ENCODE results near the gene CENPVL3.
"Not testable (repeated sequence)": the region's sequence is repeated elsewhere in the genome, so short reads cannot be mapped to it uniquely, and the experiment has no call there.

Gene CENPVL3

DNA sequence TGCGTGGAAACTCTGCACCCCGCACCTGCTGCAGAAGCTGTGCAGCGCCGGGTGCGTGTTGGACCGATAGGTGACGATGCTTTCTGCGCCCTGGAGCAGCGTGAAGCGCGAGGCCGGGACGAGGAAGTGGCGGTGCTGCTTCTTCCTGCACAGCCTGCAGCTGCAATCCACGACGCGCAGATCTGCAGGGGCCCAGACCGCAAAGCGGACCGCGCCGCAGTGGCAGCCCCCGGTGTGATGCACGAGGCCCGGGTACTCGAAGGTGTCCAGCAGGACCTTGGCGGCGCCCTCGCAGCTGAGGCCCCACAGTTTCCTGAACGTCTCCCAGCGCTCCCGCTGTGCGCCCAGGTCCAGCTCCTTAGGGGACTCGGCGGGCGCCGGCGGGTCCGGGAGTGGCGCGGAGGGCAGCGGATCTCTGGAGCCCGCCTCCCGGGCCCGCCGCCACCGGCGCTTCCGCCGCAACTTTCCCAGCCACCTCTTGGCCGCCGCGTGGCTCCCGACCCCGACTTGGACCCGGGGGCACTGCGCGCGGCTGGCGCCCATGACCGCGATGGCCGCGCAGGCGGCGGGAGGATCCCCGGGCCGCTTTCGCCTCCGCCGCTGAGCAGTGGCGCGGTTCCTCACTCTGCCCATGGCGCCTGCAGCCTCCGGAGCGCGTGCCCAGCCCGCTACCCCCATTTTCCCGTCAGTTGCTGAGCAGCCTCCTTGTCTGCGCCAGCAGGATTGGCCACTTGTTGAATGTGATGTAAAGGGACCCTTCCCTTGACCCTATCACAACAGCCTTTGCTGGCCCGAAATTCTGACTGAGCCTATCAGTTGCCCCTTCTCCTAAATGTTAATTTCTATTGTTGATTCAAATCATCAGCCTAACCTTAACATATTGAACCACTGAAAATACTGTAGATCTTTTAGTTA lies at the start of gene CENPVL3:
CENPVL3 (minus strand) TSS at position 672 of the 915 bp plus-strand sequence; CDS start at position 633, 39 bp downstream.
- DNase-seq (ENCODE audit: low read depth in 2 of 2): not testable (repeated sequence)

DNA sequence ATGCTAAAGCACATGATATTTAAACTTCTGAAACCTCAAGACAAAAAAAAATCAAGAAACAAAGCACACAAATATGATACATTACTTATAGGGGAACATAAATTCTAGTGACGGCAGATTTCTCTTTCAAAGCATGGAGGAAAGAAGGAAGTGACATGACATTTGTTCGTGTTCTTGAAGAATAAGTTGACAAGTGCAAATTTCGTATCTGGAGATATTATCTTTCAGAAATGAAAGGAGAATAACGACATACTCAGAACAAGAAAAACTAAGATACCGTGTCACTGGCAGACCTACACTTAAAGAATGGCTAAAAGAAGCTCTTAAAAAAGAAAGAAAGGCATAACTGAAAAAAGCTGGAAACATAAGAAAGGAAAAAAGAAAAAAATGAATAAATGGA lies 47.3 kb upstream of the CENPVL3 start:
- DNase-seq (ENCODE audit: low read depth in 2 of 2): no peak

DNA sequence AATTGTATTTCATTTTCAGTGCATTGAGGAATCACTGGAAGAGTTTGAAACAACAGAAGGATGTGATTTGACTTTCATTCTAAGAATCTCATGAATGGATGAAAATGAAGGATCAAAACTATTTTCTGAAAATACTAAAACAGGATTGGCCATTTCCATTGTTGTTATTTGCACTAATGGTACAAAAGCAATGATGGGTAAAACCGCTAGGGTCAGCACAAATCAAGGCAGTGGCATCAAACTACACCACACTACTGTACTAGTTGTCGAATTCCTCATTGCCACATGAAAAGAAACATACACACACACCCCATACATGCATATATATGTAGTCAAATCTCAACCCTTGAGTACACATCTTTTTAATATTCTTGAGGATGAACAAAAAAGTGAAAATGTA lies 24.7 kb upstream of the CENPVL3 start:
- no peak for DNase-seq (ENCODE audit: low read depth in 2 of 2)

DNA sequence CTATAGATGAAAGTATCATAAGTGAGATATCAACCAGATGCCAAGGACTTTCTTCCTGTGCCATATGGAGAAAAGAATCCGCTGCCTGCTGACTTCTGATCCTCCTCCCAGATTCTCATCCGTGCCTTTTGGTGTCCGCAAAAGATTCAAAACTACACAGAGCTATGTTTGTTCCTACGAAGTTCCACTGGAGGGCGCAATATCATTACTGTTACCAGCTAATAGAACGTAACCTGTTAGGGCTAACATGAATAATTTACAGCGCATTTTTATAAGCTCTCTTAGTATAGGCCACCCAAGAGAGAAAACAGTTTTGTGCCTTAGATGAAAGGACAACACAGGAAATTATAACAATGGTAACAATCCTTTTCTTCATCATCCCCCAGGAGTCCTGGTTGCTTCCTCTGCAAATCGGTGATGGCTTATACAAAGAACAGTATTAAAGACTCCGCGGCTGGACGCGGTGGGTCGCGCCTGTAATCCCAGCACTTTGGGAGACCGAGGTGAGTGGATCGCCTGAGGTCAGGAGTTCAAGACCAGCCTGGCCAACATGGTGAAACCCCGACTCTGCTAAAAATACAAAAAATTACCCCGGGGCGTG lies 22.8 kb upstream of the CENPVL3 start:
- DNase-seq (ENCODE audit: low read depth in 2 of 2): no peak

DNA sequence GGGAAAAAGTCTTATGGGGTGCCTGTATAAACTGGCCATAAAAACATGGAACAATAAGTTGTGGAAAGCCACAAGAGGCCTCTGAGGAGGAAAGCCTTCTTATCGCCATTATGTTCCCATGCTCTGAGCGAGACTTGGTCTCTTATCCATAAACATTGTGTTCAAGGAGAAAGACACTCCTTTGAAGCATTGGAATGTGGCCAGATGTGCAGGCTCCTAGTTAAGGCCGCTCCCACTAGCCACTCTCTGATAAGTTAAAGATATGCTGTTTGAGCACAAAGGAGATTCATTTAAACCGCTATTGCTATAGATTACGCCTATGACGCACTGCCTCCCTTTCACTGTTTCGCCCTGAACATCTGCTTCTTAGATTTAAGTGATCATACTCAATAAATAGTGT lies 17.8 kb upstream of the CENPVL3 start:
- not testable (repeated sequence) for DNase-seq (ENCODE audit: low read depth in 2 of 2)

DNA sequence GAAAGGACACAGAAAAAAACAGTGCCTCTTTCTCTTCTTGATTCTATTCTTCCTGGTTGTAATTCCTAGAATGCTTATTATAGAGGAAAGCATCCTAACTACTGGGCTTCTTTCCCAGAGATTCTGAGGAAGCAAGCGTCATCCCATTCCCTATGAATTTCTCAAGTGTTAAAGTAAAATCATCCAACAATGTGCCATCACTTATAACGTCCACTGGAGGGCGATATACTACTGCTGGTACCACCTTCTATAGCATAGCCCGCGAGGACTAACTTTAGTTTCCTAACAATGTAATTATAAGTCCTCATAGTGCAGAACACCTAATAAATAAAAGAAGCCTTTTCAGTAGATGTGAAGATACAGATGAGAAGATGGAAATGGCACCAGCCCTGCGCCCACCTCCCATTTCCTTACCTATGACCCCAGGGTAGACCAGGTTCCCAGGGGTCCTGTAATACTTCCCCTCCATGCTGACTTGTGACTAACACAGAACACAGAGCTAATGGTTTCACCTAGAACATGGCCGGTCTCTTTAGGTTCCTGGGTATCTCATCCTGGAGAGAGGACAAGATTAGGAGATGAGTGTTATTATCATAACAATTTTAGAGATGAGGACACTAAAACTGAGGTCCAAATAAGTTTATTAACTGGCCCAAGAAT lies 4.2 kb downstream of the CENPVL3 start:
- no peak for DNase-seq (ENCODE audit: low read depth in 2 of 2)

DNA sequence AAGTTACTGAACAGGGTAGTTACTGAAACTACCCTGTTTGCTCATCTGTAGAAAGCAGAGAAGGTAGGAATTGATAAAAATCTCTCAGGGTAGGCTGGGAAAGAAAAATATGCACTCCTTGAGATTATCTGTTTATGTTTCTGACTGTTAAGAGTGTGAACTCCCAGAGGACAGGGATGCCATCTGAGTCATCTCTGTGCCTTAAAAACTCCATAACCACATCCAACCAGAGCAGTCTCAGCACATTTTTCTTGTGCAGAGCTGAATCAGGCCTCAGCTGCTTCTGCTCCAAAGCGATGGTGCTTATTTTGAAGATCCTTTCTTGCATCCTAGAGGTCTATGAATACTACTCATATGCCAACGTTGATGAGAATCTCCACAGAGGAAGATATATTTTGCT lies 9.9 kb downstream of the CENPVL3 start:
- no peak for DNase-seq (ENCODE audit: low read depth in 2 of 2)

DNA sequence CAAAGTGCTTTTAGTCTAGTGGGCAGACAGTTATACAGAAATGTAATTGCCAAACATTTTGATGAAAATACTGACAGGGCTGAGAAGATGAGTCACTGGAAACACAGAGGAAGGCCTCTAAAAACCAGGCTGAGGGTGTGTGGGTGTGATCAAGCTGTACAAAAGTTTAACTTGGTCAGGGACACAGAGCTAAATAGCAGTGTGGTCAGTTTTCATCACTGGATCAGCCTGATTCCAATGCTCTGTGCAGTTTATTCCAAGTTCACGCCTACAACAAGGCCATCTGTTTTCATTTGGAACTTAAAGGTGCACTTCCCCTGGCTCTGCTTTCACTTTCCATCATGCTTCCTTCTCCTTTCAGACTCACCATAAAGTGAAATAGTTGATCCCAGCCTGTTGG lies 10.6 kb downstream of the CENPVL3 start:
- no peak for DNase-seq (ENCODE audit: low read depth in 2 of 2)

DNA sequence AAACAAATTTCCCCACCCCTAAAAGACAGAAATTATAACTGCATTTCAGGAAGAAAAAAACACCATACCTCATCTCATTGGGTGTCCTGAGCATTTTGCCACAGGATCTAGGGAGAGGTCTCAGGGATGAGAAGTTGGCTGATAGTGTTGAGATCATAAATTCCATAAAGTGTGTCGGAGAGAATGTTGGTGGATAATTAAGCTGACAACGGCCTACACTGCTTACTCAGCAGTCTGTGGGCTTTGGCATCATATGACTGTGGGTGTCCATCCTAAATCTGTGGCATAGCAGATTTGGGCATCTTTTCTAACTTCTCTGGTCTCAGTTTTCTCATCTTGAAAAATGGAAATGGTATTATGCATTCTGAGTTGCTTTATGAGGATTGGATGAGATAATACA lies 12.3 kb downstream of the CENPVL3 start:
- DNase-seq (ENCODE audit: low read depth in 2 of 2): no peak

DNA sequence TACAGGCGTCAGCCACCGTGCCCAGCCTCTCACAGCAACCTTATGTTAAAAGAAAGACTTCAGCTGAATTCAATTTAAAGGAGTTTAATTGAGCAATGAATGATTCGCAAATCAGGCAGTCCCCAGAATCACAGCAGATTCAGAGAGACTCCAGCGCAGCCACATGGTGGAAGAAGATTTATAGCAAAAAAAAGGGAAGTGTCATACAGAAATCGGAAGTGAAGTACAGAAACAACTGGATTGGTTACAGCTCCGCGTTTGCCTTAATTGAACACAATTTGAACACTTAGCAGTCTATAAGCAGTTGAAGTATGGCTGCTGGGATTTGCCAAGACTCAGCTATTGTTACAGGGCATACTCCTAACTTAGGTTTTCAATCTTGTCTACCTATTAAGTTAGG lies 19.8 kb downstream of the CENPVL3 start:
- no peak for DNase-seq (ENCODE audit: low read depth in 2 of 2)

DNA sequence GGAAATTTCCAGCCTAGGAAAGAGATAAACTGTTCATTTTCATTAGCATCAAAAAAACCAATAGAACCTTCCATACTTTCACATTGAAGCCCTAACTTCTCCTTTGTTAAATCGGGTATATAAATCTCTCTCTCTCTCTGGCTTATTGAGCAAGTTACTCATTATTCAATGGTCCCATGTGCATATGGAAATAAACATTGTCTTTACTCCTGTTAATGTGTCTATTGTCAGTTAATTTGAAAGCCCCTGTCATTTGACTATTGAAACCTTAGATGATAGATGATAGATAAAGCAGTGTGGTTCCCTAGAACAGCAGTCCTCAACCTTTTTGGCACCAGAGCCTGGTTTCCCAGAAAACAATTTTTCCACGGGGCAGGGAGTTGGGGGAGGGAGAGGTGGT lies 46.8 kb downstream of the CENPVL3 start:
- DNase-seq (ENCODE audit: low read depth in 2 of 2): no peak

DNA sequence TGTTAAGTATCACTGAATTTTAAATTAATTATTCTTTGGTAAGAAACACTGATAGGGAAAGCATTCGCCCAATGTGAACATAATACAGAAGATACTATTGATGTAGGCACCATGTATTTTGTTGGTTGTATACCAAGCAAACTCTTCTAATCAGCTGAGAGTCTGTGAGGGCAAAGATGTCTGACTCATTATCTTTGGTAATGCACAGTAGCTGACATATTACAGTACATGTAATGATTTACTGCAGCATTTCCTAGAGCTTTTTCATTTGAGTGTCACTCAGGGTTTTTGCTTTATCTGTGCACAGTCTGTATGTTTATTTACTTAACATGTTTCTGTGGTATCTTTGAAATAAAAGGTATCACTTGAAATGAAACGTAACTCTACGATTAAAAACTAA lies 49.2 kb downstream of the CENPVL3 start:
- DNase-seq (ENCODE audit: low read depth in 2 of 2): no peak

DNA sequence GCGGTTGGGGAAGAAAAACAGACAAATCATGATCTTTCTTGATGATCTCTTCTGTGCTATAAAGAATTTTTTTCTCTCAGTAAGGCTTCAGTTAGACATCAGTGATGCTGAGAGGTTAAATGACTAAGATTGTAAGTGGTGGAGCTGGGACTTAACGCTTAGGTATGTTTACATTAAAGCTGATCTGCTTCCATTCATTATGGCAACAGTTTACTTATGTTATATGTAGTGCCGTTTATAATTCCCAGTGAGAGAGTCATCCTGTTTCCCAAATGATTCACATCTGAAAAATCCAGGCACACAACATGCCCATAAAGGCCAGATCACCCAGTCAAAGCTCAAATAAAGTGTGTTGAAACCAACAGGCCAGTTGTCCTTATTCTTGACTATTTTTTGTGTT lies 50.1 kb downstream of the CENPVL3 start:
- DNase-seq (ENCODE audit: low read depth in 2 of 2): no peak

Data from stimulated activated CD8-positive, alpha-beta memory T cell treated with anti-CD3 and anti-CD28 coated beads, Interleukin-15, amount 100 ng/mL, for 48 hours (primary cell).